Activated effector memory CD4-positive, alpha-beta T cell treated with Interleukin-2 at 50 U/mL for 16 hours (primary cell): Measurements from ENCODE around the gene EN2.

ENCODE experiments used
- DNase-seq: peaks from one replicate; pipeline ENCODE4 v3.0.0-alpha.2; 2020

EN2 gene

DNA sequence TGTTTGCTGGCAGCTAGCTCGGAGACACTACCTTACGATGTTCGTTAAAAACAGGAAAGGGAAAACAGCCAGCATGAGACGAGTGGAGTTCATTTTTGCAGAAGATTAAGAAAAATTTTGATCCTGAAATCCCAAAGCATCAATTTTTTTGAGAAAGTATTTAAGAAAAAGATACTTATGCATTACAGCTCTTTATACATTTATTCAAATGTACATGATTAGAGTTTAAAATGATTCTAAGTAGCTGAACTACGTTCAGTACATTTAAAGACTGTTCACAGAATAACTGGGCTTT is 53.7 kb downstream of the EN2 start:
- DNase-seq, result no peak

- no peak for DNase-seq
These were observed 54.4 kb downstream of the EN2 start for GRCh38 chr7:155512246-155512887.

- DNase-seq, result no peak
These were observed 55.8 kb downstream of the EN2 start for GRCh38 chr7:155513543-155514285.

DNA sequence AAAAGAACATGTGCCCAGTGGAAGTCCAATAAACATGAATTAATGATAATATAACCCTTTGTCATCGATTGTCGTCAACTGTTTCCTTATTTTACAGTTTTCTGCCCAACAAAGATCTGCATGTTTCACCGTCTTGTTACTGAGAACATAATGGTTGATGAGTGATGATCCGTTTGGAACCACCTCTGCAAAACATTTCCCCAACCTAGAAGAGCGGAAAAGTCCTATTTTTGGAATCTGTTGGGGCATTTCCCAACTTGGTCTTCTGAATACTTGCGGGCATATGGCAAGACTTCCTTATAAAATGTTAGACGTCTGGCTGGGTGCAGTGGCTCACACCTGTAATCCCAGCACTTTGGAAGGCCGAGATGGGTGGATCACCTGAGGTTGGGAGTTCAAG is 56.4 kb downstream of the EN2 start:
- no peak for DNase-seq
